Neuronal stem cell (in vitro differentiated cells): ENCODE data around the gene TXNDC11.

Source experiments
- DNase-seq: peaks from one replicate; pipeline ENCODE4 v3.0.0-alpha.2; 2013; ENCODE audit warnings: low spot score
- H2AFZ ChIP-seq: one replicate; pipeline ENCODE4 v1.6.1; 2013; ENCODE audit warnings: mild to moderate bottlenecking, low read length, inconsistent platforms
- H2AK5ac ChIP-seq: 2 replicates; pipeline ENCODE4 v1.6.1; 2013; ENCODE audit warnings: low read depth, mild to moderate bottlenecking, inconsistent platforms, low read length, moderate library complexity, mixed read lengths
- H2BK120ac ChIP-seq: 2 replicates; pipeline ENCODE4 v1.6.1; 2013; ENCODE audit warnings: low read depth, mild to moderate bottlenecking, inconsistent platforms, low read length, moderate library complexity, mixed read lengths
- H2BK12ac ChIP-seq: one replicate; pipeline ENCODE4 v1.6.1; 2013; ENCODE audit warnings: low read length, inconsistent platforms
- H2BK15ac ChIP-seq: 2 replicates; pipeline ENCODE4 v1.6.1; 2013; ENCODE audit warnings: mild to moderate bottlenecking, low read length, inconsistent platforms, mixed read lengths
- H2BK5ac ChIP-seq: one replicate; pipeline ENCODE4 v1.6.1; 2013; ENCODE audit warnings: inconsistent platforms, mild to moderate bottlenecking, low read length, moderate library complexity
- H3K14ac ChIP-seq: one replicate; pipeline ENCODE4 v1.6.1; 2013; ENCODE audit warnings: low read length, inconsistent platforms
- H3K18ac ChIP-seq: 2 replicates; pipeline ENCODE4 v1.6.1; 2013; ENCODE audit warnings: low read length, inconsistent platforms
- H3K23ac ChIP-seq: 2 replicates; pipeline ENCODE4 v1.6.1; 2013; ENCODE audit warnings: low read depth, mild to moderate bottlenecking, mixed read lengths, low read length, inconsistent platforms; ENCODE audit not compliant: poor library complexity
- H3K27ac ChIP-seq: replicated peaks from 3 replicates; pipeline ENCODE4 v1.5.1; 2013; ENCODE audit warnings: low read length, inconsistent platforms
- H3K27me3 ChIP-seq, 3 experiments: 2 replicates each; pipeline ENCODE4 v1.6.1; 2013; ENCODE audit warnings: low read length in 3 of 3, mild to moderate bottlenecking in 2 of 3, inconsistent platforms in 1 of 3, low read depth in 1 of 3, mixed read lengths in 1 of 3, moderate library complexity in 1 of 3; ENCODE audit not compliant: control insufficient read depth in 3 of 3, insufficient read depth in 3 of 3
- H3K36me3 ChIP-seq, 2 donors: replicated peaks in 1 of 2; 2 replicates each; pipeline ENCODE4 v1.6.1; 2013; ENCODE audit warnings: low read length in 2 of 2; ENCODE audit not compliant: control insufficient read depth in 2 of 2, insufficient read depth in 2 of 2
- H3K4ac ChIP-seq: 2 replicates; pipeline ENCODE4 v1.6.1; 2013; ENCODE audit warnings: inconsistent platforms, mild to moderate bottlenecking, low read length, moderate library complexity
- H3K4me1 ChIP-seq, 2 donors: 1 replicate in 1 of 2; 2 replicates in 1 of 2; pipeline ENCODE4 v1.6.1; 2013; ENCODE audit warnings: low read length in 2 of 2, low read depth in 1 of 2; ENCODE audit not compliant: control insufficient read depth in 2 of 2, insufficient read depth in 1 of 2
- H3K4me2 ChIP-seq: one replicate; pipeline ENCODE4 v1.6.1; 2013; ENCODE audit warnings: mild to moderate bottlenecking, low read length, inconsistent platforms; ENCODE audit not compliant: insufficient read depth, poor library complexity, severe bottlenecking
- H3K4me3 ChIP-seq, 2 donors: 2 replicates each; pipeline ENCODE4 v1.5.1; 2013; ENCODE audit warnings: low read length in 2 of 2, mild to moderate bottlenecking in 2 of 2, inconsistent platforms in 1 of 2, moderate library complexity in 1 of 2
- H3K79me1 ChIP-seq: one replicate; pipeline ENCODE4 v1.6.1; 2013; ENCODE audit warnings: low read depth, mild to moderate bottlenecking, inconsistent platforms, low read length, moderate library complexity
- H3K9ac ChIP-seq: one replicate; pipeline ENCODE4 v1.6.1; 2013; ENCODE audit warnings: mild to moderate bottlenecking, low read depth, low read length, inconsistent platforms; ENCODE audit not compliant: poor library complexity
- H3K9me3 ChIP-seq, 2 donors: replicated peaks in 1 of 2; 2 replicates each; pipeline versions ENCODE3 to v1.6.1; 2013; ENCODE audit warnings: low read length in 2 of 2, mild to moderate bottlenecking in 2 of 2, inconsistent platforms in 1 of 2, low read depth in 1 of 2, mixed read lengths in 1 of 2, moderate library complexity in 1 of 2; ENCODE audit not compliant: control insufficient read depth in 2 of 2, insufficient read depth in 1 of 2
- H4K8ac ChIP-seq: one replicate; pipeline ENCODE4 v1.6.1; 2013; ENCODE audit warnings: low read depth, mild to moderate bottlenecking, inconsistent platforms, low read length, moderate library complexity
- H4K91ac ChIP-seq: one replicate; pipeline ENCODE4 v1.6.1; 2013; ENCODE audit warnings: low read length, low read depth, mild to moderate bottlenecking, inconsistent platforms; ENCODE audit not compliant: poor library complexity
- WGBS, 2 donors: extraction: QIAGEN DNeasy Blood & Tissue Kit; methylation state at CpG; one replicate each; pipeline ENCODE4 v1.1.7; 2013; ENCODE audit warnings: missing lambda C conversion rate in 2 of 2, mixed read lengths in 1 of 2; ENCODE audit not compliant: insufficient read length in 2 of 2, insufficient replicate concordance in 1 of 2; ENCODE audit errors: extremely low coverage in 2 of 2; 5-methylcytosine and 5-hydroxymethylcytosine counted together

The TXNDC11 gene

GRCh38 chr16:11715246-11715947 lies 27.3 kb downstream of the TXNDC11 start:
- WGBS, 2 donors: no CpG with 5 or more reads among the region's 8 CpGs
- Histone ChIP-seq H3K4me1 (no peaks in the 10 kb centered on the region), H2AK5ac (no peak overlapping the region), H4K91ac (no peak overlapping the region), H3K4ac (no peak overlapping the region), H2BK12ac (no peak overlapping the region), H3K36me3 (peaks cover 5 to 70% of the 10 kb centered on the region in 2 donors), H3K4me3 (no peak overlapping the region), H2BK15ac (no peak overlapping the region), H2BK5ac (no peak overlapping the region), H3K14ac (no peak overlapping the region), H3K27me3 (no peaks in the 10 kb centered on the region), H3K9me3 (no peaks in the 10 kb centered on the region), H3K79me1 (no peaks in the 10 kb centered on the region), H3K23ac (no peak overlapping the region), H3K18ac (no peak overlapping the region), H4K8ac (no peak overlapping the region), H3K9ac (no peak overlapping the region), H2BK120ac (no peak overlapping the region), H2AFZ (no peak overlapping the region), H3K27ac (no peak overlapping the region), H3K4me2 (no peak overlapping the region)
- no peak for DNase-seq

- no peak overlapping the region for H2BK12ac ChIP-seq
- no peak overlapping the region for H2BK15ac ChIP-seq
- no peak overlapping the region for H3K14ac ChIP-seq
- H2AK5ac ChIP-seq: no peak overlapping the region
- no peak overlapping the region for H3K23ac ChIP-seq
- WGBS, 2 donors: no CpG with 5 or more reads among the region's 3 CpGs
- peaks cover 2 to 65% of the 10 kb centered on the region in 2 donors for H3K36me3 ChIP-seq
- no peak overlapping the region for H3K4me2 ChIP-seq
- H3K4ac ChIP-seq: no peak overlapping the region
- no peak overlapping the region for H3K4me3 ChIP-seq
- H3K9ac ChIP-seq: no peak overlapping the region
- no peak overlapping the region for H3K27ac ChIP-seq
- H3K9me3 ChIP-seq: no peaks in the 10 kb centered on the region
- no peak overlapping the region for H4K91ac ChIP-seq
- H3K4me1 ChIP-seq: no peaks in the 10 kb centered on the region
- no peaks in the 10 kb centered on the region for H3K27me3 ChIP-seq
- H3K18ac ChIP-seq: no peak overlapping the region
- H3K79me1 ChIP-seq: no peaks in the 10 kb centered on the region
- no peak overlapping the region for H2AFZ ChIP-seq
- H4K8ac ChIP-seq: no peak overlapping the region
- no peak for DNase-seq
- no peak overlapping the region for H2BK120ac ChIP-seq
- H2BK5ac ChIP-seq: no peak overlapping the region
Measured at GRCh38 chr16:11712122-11712521, 30.5 kb downstream of the TXNDC11 start.

GRCh38 chr16:11711662-11712061 lies 31.0 kb downstream of the TXNDC11 start:
- Histone ChIP-seq H2AK5ac (no peak overlapping the region), H3K4me1 (no peaks in the 10 kb centered on the region), H3K79me1 (no peaks in the 10 kb centered on the region), H3K23ac (no peak overlapping the region), H3K9ac (no peak overlapping the region), H4K91ac (no peak overlapping the region), H3K27ac (no peak overlapping the region), H4K8ac (no peak overlapping the region), H3K36me3 (peaks cover 2 to 63% of the 10 kb centered on the region in 2 donors), H2AFZ (no peak overlapping the region), H3K4ac (no peak overlapping the region), H2BK15ac (no peak overlapping the region), H3K9me3 (no peaks in the 10 kb centered on the region), H3K18ac (no peak overlapping the region), H3K4me3 (no peak overlapping the region), H3K27me3 (no peaks in the 10 kb centered on the region), H3K14ac (no peak overlapping the region), H3K4me2 (no peak overlapping the region), H2BK5ac (no peak overlapping the region), H2BK12ac (no peak overlapping the region), H2BK120ac (no peak overlapping the region)
- WGBS, 2 donors: no CpG with 5 or more reads among the region's 4 CpGs
- DNase-seq: no peak

- no peak for DNase-seq
- no peak overlapping the region for H3K4ac ChIP-seq
Measured at GRCh38 chr16:11708421-11708820, 34.2 kb downstream of the TXNDC11 start.

More at GRCh38 chr16:11708421-11708820, 34.2 kb downstream of the TXNDC11 start:
- Histone ChIP-seq H2BK15ac (no peak overlapping the region), H3K36me3 (peaks cover 0 to 51% of the 10 kb centered on the region in 2 donors), H3K14ac (no peak overlapping the region), H3K79me1 (peaks cover 2% of the 10 kb centered on the region), H4K91ac (no peak overlapping the region), H3K9ac (no peak overlapping the region), H3K23ac (no peak overlapping the region), H3K4me2 (no peak overlapping the region), H2BK120ac (no peak overlapping the region), H2BK12ac (no peak overlapping the region), H2AK5ac (no peak overlapping the region), H3K9me3 (no peaks in the 10 kb centered on the region), H3K4me1 (no peaks in the 10 kb centered on the region), H3K27me3 (no peaks in the 10 kb centered on the region), H4K8ac (no peak overlapping the region), H2AFZ (no peak overlapping the region), H3K4me3 (no peak overlapping the region), H2BK5ac (no peak overlapping the region), H3K18ac (no peak overlapping the region), H3K27ac (no peak overlapping the region)
- WGBS, 2 donors: no CpG with 5 or more reads among the region's 1 CpG
